ENCODE measurements around the gene AVPI1. TPM values are rescaled to one million over a fixed set of nuclear protein-coding genes. Genes with fewer than 3 reads are reported as not detected.

AVPI1 gene
- total and polyA plus RNA-seq, 2 of the 13 experiments (the other 11 are each of a cell fraction or from before 2014, with no cell fraction given), result 39.8 to 61.2 TPM

DNA sequence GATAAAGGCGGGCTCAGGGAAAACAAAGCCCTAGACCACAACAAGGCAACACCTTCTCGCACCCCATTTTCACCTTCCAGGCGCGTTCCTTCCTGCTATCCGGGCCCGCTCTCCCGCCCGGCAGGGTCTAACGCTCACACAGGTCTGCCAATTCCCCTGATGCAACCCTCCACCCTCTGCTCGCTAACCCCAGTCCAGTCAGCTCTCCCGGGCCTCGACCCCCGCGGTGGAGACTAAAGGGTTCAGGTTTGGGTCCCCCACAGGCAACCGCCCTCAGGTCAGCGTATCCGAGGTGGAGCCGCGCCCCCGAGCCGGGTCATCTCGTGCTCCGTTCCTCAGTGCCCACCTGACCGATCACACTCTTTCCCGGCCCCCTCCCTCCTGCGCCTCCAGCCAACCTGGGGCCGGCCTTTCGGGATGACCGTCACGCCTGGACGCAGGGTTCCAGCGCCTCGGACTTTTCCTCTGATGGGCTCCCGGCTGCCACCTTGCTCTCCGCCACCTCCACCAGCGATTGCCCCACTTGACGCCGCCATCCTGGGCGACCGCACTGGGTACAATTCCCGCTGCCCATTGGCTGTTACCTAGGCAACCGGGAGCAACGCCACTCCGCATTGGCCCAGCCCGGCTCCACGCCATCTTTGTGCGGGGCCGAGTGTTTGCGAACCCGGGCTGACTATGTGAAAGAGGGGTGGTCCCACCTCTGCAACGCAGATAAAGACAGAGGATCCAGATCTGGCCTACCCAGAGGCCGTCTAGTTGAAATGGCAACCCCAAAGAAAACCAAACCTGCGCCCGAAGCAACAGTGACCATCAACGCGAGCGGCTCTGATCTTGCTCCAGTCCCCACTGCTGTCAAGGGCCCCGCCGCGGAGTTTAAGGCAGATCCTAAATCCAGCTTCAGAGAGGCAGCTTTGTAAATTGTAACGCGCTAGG is 53.8 kb downstream of the AVPI1 start, which contains the start of gene MORN4 (continued):
- TF ChIP-seq ZFP36L2 (CRISPR knock-in tag; IDR thresholded peaks at IDR 0.05) (no peak), MTA1 (CRISPR knock-in tag; IDR thresholded peaks at IDR 0.05; ENCODE audit: borderline replicate concordance) (peak; percentile 49; the same call in 1 of the 2 replicates), ZNF768 (CRISPR knock-in tag; IDR thresholded peaks at IDR 0.05) (no peak; the same call in 1 of the 2 replicates), CREB1 (IDR thresholded peaks at IDR 0.05) (peak; percentile 50; the same call in 1 of the 2 replicates), CREB1 (CRISPR knock-in tag; IDR thresholded peaks at IDR 0.05) (peak; percentile 76), ZNF264 (CRISPR knock-in tag; IDR thresholded peaks at IDR 0.05) (no peak), REPIN1 (CRISPR knock-in tag; IDR thresholded peaks at IDR 0.05; ENCODE audit: borderline replicate concordance, low read depth) (0 out of 2 replicates have a peak, but pooled peaks have one; percentile 14), RFX1 (IDR thresholded peaks at IDR 0.05) (peak; percentile 92), ZEB1 (IDR thresholded peaks at IDR 0.05; ENCODE audit: insufficient replicate concordance, low read depth) (peak; percentile 19), WIZ (CRISPR knock-in tag; IDR thresholded peaks at IDR 0.05) (no peak), GLI4 (CRISPR knock-in tag; IDR thresholded peaks at IDR 0.05; ENCODE audit: borderline replicate concordance) (no peak), ZNF772 (CRISPR knock-in tag; IDR thresholded peaks at IDR 0.05) (peak; percentile 64; the same call in 1 of the 2 replicates)
- TF ChIP-seq, protein P1, sequence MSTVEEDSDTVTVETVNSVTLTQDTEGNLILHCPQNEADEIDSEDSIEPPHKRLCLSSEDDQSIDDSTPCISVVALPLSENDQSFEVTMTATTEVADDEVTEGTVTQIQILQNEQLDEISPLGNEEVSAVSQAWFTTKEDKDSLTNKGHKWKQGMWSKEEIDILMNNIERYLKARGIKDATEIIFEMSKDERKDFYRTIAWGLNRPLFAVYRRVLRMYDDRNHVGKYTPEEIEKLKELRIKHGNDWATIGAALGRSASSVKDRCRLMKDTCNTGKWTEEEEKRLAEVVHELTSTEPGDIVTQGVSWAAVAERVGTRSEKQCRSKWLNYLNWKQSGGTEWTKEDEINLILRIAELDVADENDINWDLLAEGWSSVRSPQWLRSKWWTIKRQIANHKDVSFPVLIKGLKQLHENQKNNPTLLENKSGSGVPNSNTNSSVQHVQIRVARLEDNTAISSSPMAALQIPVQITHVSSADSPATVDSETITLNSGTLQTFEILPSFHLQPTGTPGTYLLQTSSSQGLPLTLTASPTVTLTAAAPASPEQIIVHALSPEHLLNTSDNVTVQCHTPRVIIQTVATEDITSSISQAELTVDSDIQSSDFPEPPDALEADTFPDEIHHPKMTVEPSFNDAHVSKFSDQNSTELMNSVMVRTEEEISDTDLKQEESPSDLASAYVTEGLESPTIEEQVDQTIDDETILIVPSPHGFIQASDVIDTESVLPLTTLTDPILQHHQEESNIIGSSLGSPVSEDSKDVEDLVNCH (CRISPR knock-in tag; IDR thresholded peaks at IDR 0.05), result no peak
- TF ChIP-seq, protein P2, sequence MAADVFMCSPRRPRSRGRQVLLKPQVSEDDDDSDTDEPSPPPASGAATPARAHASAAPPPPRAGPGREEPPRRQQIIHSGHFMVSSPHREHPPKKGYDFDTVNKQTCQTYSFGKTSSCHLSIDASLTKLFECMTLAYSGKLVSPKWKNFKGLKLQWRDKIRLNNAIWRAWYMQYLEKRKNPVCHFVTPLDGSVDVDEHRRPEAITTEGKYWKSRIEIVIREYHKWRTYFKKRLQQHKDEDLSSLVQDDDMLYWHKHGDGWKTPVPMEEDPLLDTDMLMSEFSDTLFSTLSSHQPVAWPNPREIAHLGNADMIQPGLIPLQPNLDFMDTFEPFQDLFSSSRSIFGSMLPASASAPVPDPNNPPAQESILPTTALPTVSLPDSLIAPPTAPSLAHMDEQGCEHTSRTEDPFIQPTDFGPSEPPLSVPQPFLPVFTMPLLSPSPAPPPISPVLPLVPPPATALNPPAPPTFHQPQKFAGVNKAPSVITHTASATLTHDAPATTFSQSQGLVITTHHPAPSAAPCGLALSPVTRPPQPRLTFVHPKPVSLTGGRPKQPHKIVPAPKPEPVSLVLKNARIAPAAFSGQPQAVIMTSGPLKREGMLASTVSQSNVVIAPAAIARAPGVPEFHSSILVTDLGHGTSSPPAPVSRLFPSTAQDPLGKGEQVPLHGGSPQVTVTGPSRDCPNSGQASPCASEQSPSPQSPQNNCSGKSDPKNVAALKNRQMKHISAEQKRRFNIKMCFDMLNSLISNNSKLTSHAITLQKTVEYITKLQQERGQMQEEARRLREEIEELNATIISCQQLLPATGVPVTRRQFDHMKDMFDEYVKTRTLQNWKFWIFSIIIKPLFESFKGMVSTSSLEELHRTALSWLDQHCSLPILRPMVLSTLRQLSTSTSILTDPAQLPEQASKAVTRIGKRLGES (CRISPR knock-in tag; IDR thresholded peaks at IDR 0.05; ENCODE audit: borderline replicate concordance), result no peak
- TF ChIP-seq, protein P3, sequence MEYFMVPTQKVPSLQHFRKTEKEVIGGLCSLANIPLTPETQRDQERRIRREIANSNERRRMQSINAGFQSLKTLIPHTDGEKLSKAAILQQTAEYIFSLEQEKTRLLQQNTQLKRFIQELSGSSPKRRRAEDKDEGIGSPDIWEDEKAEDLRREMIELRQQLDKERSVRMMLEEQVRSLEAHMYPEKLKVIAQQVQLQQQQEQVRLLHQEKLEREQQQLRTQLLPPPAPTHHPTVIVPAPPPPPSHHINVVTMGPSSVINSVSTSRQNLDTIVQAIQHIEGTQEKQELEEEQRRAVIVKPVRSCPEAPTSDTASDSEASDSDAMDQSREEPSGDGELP (IDR thresholded peaks at IDR 0.05; ENCODE audit: borderline replicate concordance, low read depth), result peak; percentile 7; the same call in 1 of the 2 replicates
- TF ChIP-seq, protein P4, sequence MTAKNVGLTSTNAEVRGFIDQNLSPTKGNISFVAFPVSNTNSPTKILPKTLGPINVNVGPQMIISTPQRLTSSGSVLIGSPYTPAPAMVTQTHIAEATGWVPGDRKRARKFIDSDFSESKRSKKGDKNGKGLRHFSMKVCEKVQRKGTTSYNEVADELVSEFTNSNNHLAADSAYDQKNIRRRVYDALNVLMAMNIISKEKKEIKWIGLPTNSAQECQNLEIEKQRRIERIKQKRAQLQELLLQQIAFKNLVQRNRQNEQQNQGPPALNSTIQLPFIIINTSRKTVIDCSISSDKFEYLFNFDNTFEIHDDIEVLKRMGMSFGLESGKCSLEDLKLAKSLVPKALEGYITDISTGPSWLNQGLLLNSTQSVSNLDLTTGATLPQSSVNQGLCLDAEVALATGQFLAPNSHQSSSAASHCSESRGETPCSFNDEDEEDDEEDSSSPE (CRISPR knock-in tag; IDR thresholded peaks at IDR 0.05), result peak; percentile 20; the same call in 1 of the 2 replicates
- TF ChIP-seq, protein P5, sequence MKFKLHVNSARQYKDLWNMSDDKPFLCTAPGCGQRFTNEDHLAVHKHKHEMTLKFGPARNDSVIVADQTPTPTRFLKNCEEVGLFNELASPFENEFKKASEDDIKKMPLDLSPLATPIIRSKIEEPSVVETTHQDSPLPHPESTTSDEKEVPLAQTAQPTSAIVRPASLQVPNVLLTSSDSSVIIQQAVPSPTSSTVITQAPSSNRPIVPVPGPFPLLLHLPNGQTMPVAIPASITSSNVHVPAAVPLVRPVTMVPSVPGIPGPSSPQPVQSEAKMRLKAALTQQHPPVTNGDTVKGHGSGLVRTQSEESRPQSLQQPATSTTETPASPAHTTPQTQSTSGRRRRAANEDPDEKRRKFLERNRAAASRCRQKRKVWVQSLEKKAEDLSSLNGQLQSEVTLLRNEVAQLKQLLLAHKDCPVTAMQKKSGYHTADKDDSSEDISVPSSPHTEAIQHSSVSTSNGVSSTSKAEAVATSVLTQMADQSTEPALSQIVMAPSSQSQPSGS (CRISPR knock-in tag; IDR thresholded peaks at IDR 0.05), result no peak
- TF ChIP-seq, protein P6, sequence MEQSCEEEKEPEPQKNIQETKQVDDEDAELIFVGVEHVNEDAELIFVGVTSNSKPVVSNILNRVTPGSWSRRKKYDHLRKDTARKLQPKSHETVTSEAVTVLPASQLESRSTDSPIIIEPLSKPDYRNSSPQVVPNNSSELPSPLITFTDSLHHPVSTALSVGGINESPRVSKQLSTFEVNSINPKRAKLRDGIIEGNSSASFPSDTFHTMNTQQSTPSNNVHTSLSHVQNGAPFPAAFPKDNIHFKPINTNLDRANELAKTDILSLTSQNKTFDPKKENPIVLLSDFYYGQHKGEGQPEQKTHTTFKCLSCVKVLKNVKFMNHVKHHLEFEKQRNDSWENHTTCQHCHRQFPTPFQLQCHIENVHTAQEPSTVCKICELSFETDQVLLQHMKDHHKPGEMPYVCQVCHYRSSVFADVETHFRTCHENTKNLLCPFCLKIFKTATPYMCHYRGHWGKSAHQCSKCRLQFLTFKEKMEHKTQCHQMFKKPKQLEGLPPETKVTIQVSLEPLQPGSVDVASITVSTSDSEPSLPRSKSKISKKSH (CRISPR knock-in tag; IDR thresholded peaks at IDR 0.05; ENCODE audit: borderline replicate concordance), result peak; percentile 63; the same call in 1 of the 2 replicates

Data from HepG2 (cell line).